PFSK-1 (cell line): Measurements from ENCODE around the gene DAPK1.

Source experiments
- FOXP2 ChIP-seq: optimal IDR thresholded peaks from 2 replicates; pipeline ENCODE3; 2011; ENCODE audit warnings: borderline replicate concordance, control low read depth, inconsistent platforms; ENCODE audit not compliant: insufficient read depth; ENCODE audit errors: extremely low read length, extremely low read depth
- POLR2AphosphoS5 ChIP-seq: IDR thresholded peaks from 2 replicates; pipeline ENCODE4 v1.6.1; 2012; ENCODE audit warnings: low read depth, mild to moderate bottlenecking, control low read depth, low read length, moderate library complexity
- SIN3A ChIP-seq: IDR thresholded peaks from 2 replicates; pipeline ENCODE4 v1.6.1; 2012; ENCODE audit warnings: mild to moderate bottlenecking, low read length, moderate library complexity, borderline replicate concordance; ENCODE audit not compliant: insufficient read depth
- TAF1 ChIP-seq: IDR thresholded peaks from 2 replicates; pipeline ENCODE4 v1.6.1; 2012; ENCODE audit warnings: low read length, control low read depth, borderline replicate concordance; ENCODE audit not compliant: insufficient read depth
- TF ChIP-seq, protein P1 (sequence below), 2 experiments: IDR thresholded peaks; 2 replicates each; pipeline versions ENCODE4 v1.6.1 to v1.8.0; 2011 to 2012; ENCODE audit warnings: low read depth in 2 of 2, low read length in 2 of 2, control low read depth in 1 of 2, inconsistent platforms in 1 of 2, mild to moderate bottlenecking in 1 of 2, moderate library complexity in 1 of 2; ENCODE audit not compliant: insufficient read depth in 1 of 2

The DAPK1 gene

DNA sequence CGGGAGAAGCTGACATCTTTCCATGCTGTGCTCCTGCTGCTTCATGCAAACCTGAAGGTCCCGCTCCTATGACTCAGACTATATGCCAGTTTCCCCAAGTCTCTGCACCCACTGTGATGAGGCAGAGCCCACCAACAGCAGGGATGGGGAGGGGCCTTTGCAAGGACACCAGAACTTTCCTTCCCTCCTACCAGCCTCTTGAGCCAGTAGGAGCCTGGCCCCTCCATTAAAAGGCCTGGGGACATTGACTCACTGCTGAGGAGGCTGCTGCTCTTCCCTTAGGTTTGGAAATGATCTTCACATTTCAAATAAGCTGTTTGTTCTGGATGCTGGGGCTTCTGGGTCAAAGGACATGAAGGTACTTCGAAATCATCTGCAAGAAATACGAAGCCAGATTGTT lies 202.2 kb downstream of the DAPK1 start:
- TF ChIP-seq POLR2AphosphoS5 = no peak
- no peak for TF ChIP-seq TAF1
- no peak for TF ChIP-seq SIN3A

DNA sequence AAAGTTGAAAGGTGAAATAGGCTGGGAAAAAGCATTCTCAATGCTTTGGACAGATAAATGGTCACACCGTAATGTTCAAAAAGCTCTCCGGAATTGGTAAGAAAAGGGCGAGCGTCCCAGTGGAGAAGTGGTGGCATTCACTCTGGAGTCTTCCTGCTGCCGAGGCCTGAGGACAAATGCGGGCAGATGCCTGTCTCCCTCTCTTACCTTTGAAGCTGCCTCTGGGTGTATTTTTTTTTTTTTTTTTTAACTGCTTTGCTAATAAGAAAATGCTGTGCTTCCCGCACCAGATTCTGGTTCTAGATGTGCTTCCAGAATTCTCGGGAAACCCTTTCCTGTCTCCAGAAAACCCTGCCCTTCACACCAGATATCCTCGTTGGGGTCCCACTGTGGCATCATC lies 203.8 kb downstream of the DAPK1 start:
- TF ChIP-seq, protein P1, sequence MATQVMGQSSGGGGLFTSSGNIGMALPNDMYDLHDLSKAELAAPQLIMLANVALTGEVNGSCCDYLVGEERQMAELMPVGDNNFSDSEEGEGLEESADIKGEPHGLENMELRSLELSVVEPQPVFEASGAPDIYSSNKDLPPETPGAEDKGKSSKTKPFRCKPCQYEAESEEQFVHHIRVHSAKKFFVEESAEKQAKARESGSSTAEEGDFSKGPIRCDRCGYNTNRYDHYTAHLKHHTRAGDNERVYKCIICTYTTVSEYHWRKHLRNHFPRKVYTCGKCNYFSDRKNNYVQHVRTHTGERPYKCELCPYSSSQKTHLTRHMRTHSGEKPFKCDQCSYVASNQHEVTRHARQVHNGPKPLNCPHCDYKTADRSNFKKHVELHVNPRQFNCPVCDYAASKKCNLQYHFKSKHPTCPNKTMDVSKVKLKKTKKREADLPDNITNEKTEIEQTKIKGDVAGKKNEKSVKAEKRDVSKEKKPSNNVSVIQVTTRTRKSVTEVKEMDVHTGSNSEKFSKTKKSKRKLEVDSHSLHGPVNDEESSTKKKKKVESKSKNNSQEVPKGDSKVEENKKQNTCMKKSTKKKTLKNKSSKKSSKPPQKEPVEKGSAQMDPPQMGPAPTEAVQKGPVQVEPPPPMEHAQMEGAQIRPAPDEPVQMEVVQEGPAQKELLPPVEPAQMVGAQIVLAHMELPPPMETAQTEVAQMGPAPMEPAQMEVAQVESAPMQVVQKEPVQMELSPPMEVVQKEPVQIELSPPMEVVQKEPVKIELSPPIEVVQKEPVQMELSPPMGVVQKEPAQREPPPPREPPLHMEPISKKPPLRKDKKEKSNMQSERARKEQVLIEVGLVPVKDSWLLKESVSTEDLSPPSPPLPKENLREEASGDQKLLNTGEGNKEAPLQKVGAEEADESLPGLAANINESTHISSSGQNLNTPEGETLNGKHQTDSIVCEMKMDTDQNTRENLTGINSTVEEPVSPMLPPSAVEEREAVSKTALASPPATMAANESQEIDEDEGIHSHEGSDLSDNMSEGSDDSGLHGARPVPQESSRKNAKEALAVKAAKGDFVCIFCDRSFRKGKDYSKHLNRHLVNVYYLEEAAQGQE (IDR thresholded peaks at IDR 0.05; ENCODE audit: insufficient read depth in 1 of 2, low read depth in 2 of 2, low read length in 2 of 2) = no peak
- TF ChIP-seq POLR2AphosphoS5 (no peak), FOXP2 (no peak), SIN3A (no peak), TAF1 (no peak)

- no peak for TF ChIP-seq FOXP2
- no peak for TF ChIP-seq POLR2AphosphoS5
- TF ChIP-seq, protein P1 (IDR thresholded peaks at IDR 0.05; ENCODE audit: insufficient read depth in 1 of 2, low read depth in 2 of 2, low read length in 2 of 2) = no peak
- TF ChIP-seq SIN3A = no peak
- no peak for TF ChIP-seq TAF1
These were observed 204.3 kb downstream of the DAPK1 start for GRCh38 chr9:87701931-87702421.

GRCh38 chr9:87702921-87703320 lies 205.3 kb downstream of the DAPK1 start:
- TF ChIP-seq POLR2AphosphoS5 (no peak), SIN3A (no peak), TAF1 (no peak), FOXP2 (no peak)
- TF ChIP-seq, protein P1 (IDR thresholded peaks at IDR 0.05; ENCODE audit: insufficient read depth in 1 of 2, low read depth in 2 of 2, low read length in 2 of 2) = no peak

DNA sequence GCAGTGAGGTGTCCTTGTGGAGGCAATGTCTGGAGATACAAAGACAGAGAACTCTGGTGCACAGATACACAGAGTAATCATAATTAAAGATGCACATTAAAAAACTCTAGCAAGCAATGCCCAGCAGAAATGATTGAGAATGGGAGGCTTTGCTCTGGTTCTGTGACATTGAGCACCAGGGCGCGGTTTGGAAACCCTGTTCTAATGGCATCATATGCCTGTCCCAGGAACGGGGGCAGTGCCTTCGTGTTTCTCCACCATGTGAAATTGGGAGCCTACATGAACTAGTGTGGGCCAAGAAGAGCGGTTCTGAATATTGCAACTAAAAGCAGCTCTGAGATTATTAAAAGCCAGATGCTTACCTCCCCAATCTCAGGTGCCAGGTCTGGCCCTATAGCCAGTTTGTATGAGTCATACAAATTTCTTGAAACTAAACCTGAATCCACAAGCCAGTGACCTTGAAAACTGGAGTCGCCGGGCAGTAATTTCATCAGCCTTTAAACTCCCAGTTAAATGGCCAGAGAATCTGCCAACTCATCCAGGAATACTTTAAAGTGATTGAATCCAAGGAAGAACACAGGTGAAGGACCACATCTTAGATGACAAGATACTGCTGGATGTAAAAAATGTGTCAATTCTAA lies 206.1 kb downstream of the DAPK1 start:
- TF ChIP-seq POLR2AphosphoS5 (no peak), TAF1 (no peak), SIN3A (no peak), FOXP2 (no peak)
- TF ChIP-seq, protein P1 (IDR thresholded peaks at IDR 0.05; ENCODE audit: insufficient read depth in 1 of 2, low read depth in 2 of 2, low read length in 2 of 2) = no peak
